Measurements from ENCODE around the gene ABCA4. TPM values are rescaled to one million over a fixed set of nuclear protein-coding genes. Genes with fewer than 3 reads are reported as not detected.

ABCA4 gene
- total and polyA plus RNA-seq, 4 donors, result 0.08 to 0.63 (median 0.21) TPM

GRCh38 chr1:94039871-94040569 lies 80.9 kb downstream of the ABCA4 start:
- no peak for ATAC-seq (ENCODE audit: low FRiP score)
- H3K27ac ChIP-seq (ENCODE audit: low read depth in 1 of 2, low read length in 2 of 2), result no peak overlapping the region
- intact Hi-C loops (cut with DNase I), result loop anchor here (5.0 to 10.0 kb wide), 3 partner anchors 292 to 425 kb away; no protein-coding TSS in a partner anchor

GRCh38 chr1:94039514-94039870 lies 81.5 kb downstream of the ABCA4 start:
- H3K36me3 ChIP-seq (ENCODE audit: control insufficient read depth in 1 of 2, insufficient read depth in 2 of 2, low read length in 1 of 2), result no peaks in the 10 kb centered on the region
- WGBS, 2 donors, result 5 to 8% methylated on average over 4 of the region's 4 CpGs
- no peak overlapping the region for H3K27ac ChIP-seq (ENCODE audit: low read depth in 1 of 2, low read length in 2 of 2)
- no peaks in the 10 kb centered on the region for H3K27me3 ChIP-seq (ENCODE audit: control insufficient read depth in 1 of 2, insufficient read depth in 2 of 2, low read length in 1 of 2)
- no peaks in the 10 kb centered on the region for H3K9me3 ChIP-seq (ENCODE audit: control insufficient read depth, low read length)
- H3K4me3 ChIP-seq (ENCODE audit: low read length in 2 of 2), result no peak overlapping the region
- peaks cover 0 to under 1% of the 10 kb centered on the region in 2 donors for H3K4me1 ChIP-seq (ENCODE audit: control insufficient read depth in 1 of 2, insufficient read depth in 2 of 2, low read length in 2 of 2)
- ATAC-seq (ENCODE audit: low FRiP score) (peak; percentile 59), DNase-seq (peak; percentile 71 to 87)
- intact Hi-C loops (cut with DNase I), result no loop called here

More at GRCh38 chr1:94039871-94040569, 80.9 kb downstream of the ABCA4 start:
- DNase-seq, result no peak
- WGBS, 2 donors, result 84 to 85% methylated on average over 11 of the region's 11 CpGs
- H3K9me3 ChIP-seq (ENCODE audit: control insufficient read depth, low read length), result no peaks in the 10 kb centered on the region
- H3K27me3 ChIP-seq (ENCODE audit: control insufficient read depth in 1 of 2, insufficient read depth in 2 of 2, low read length in 1 of 2), result no peaks in the 10 kb centered on the region
- no peaks in the 10 kb centered on the region for H3K36me3 ChIP-seq (ENCODE audit: control insufficient read depth in 1 of 2, insufficient read depth in 2 of 2, low read length in 1 of 2)
- H3K4me3 ChIP-seq (ENCODE audit: low read length in 2 of 2), result no peak overlapping the region
- H3K4me1 ChIP-seq (ENCODE audit: control insufficient read depth in 1 of 2, insufficient read depth in 2 of 2, low read length in 2 of 2), result peaks cover 0 to 2% of the 10 kb centered on the region in 2 donors

GRCh38 chr1:94038511-94038910 lies 82.4 kb downstream of the ABCA4 start:
- WGBS, 2 donors, result 88 to 90% methylated on average over 3 of the region's 3 CpGs
- H3K4me1 ChIP-seq (ENCODE audit: control insufficient read depth in 1 of 2, insufficient read depth in 2 of 2, low read length in 2 of 2), result no peaks in the 10 kb centered on the region
- intact Hi-C loops (cut with DNase I), result no loop called here
- no peak overlapping the region for H3K4me3 ChIP-seq (ENCODE audit: low read length in 2 of 2)
- no peak overlapping the region for H3K27ac ChIP-seq (ENCODE audit: low read depth in 1 of 2, low read length in 2 of 2)
- DNase-seq (no peak), ATAC-seq (ENCODE audit: low FRiP score) (no peak)
- no peaks in the 10 kb centered on the region for H3K36me3 ChIP-seq (ENCODE audit: control insufficient read depth in 1 of 2, insufficient read depth in 2 of 2, low read length in 1 of 2)
- no peaks in the 10 kb centered on the region for H3K9me3 ChIP-seq (ENCODE audit: control insufficient read depth, low read length)
- no peaks in the 10 kb centered on the region for H3K27me3 ChIP-seq (ENCODE audit: control insufficient read depth in 1 of 2, insufficient read depth in 2 of 2, low read length in 1 of 2)

GRCh38 chr1:94037392-94038229 lies 83.3 kb downstream of the ABCA4 start:
- no peaks in the 10 kb centered on the region for H3K4me1 ChIP-seq (ENCODE audit: control insufficient read depth in 1 of 2, insufficient read depth in 2 of 2, low read length in 2 of 2)
- H3K36me3 ChIP-seq (ENCODE audit: control insufficient read depth in 1 of 2, insufficient read depth in 2 of 2, low read length in 1 of 2), result no peaks in the 10 kb centered on the region
- intact Hi-C loops (cut with DNase I), result no loop called here
- H3K27ac ChIP-seq (ENCODE audit: low read depth in 1 of 2, low read length in 2 of 2), result no peak overlapping the region
- H3K4me3 ChIP-seq (ENCODE audit: low read length in 2 of 2), result no peak overlapping the region
- DNase-seq, result no peak
- 80 to 81% methylated on average over 9 of the region's 9 CpGs for WGBS, 2 donors
- no peaks in the 10 kb centered on the region for H3K27me3 ChIP-seq (ENCODE audit: control insufficient read depth in 1 of 2, insufficient read depth in 2 of 2, low read length in 1 of 2)
- no peaks in the 10 kb centered on the region for H3K9me3 ChIP-seq (ENCODE audit: control insufficient read depth, low read length)
- no peak for ATAC-seq (ENCODE audit: low FRiP score)

- no peaks in the 10 kb centered on the region for H3K27me3 ChIP-seq (ENCODE audit: control insufficient read depth in 1 of 2, insufficient read depth in 2 of 2, low read length in 1 of 2)
- WGBS, 2 donors, result 53 to 57% methylated on average over 6 of the region's 6 CpGs
- no peaks in the 10 kb centered on the region for H3K4me1 ChIP-seq (ENCODE audit: control insufficient read depth in 1 of 2, insufficient read depth in 2 of 2, low read length in 2 of 2)
- H3K9me3 ChIP-seq (ENCODE audit: control insufficient read depth, low read length), result no peaks in the 10 kb centered on the region
- ATAC-seq (ENCODE audit: low FRiP score) (no peak), DNase-seq (no peak)
- H3K4me3 ChIP-seq (ENCODE audit: low read length in 2 of 2), result no peak overlapping the region
- intact Hi-C loops (cut with DNase I), result no loop called here
- H3K27ac ChIP-seq (ENCODE audit: low read depth in 1 of 2, low read length in 2 of 2), result no peak overlapping the region
- H3K36me3 ChIP-seq (ENCODE audit: control insufficient read depth in 1 of 2, insufficient read depth in 2 of 2, low read length in 1 of 2), result no peaks in the 10 kb centered on the region
Observed at GRCh38 chr1:94036730-94037129, 84.2 kb downstream of the ABCA4 start.

GRCh38 chr1:94033849-94034248 lies 87.1 kb downstream of the ABCA4 start:
- 73 to 86% methylated on average over 3 of the region's 3 CpGs for WGBS, 2 donors

GRCh38 chr1:94032637-94033036 lies 88.3 kb downstream of the ABCA4 start:
- intact Hi-C loops (cut with DNase I), result no loop called here
- 89 to 93% methylated on average over 3 of the region's 3 CpGs for WGBS, 2 donors
- no peak overlapping the region for H3K4me3 ChIP-seq (ENCODE audit: low read length in 2 of 2)
- H3K9me3 ChIP-seq (ENCODE audit: control insufficient read depth, low read length), result no peaks in the 10 kb centered on the region
- no peaks in the 10 kb centered on the region for H3K27me3 ChIP-seq (ENCODE audit: control insufficient read depth in 1 of 2, insufficient read depth in 2 of 2, low read length in 1 of 2)
- DNase-seq (no peak), ATAC-seq (ENCODE audit: low FRiP score) (no peak)
- H3K4me1 ChIP-seq (ENCODE audit: control insufficient read depth in 1 of 2, insufficient read depth in 2 of 2, low read length in 2 of 2), result no peaks in the 10 kb centered on the region
- H3K27ac ChIP-seq (ENCODE audit: low read depth in 1 of 2, low read length in 2 of 2), result no peak overlapping the region
- no peaks in the 10 kb centered on the region for H3K36me3 ChIP-seq (ENCODE audit: control insufficient read depth in 1 of 2, insufficient read depth in 2 of 2, low read length in 1 of 2)

More at GRCh38 chr1:94033849-94034248, 87.1 kb downstream of the ABCA4 start:
- ATAC-seq (ENCODE audit: low FRiP score) (no peak), DNase-seq (no peak)
- Histone ChIP-seq H3K4me1 (ENCODE audit: control insufficient read depth in 1 of 2, insufficient read depth in 2 of 2, low read length in 2 of 2) (no peaks in the 10 kb centered on the region), H3K27ac (ENCODE audit: low read depth in 1 of 2, low read length in 2 of 2) (no peak overlapping the region), H3K9me3 (ENCODE audit: control insufficient read depth, low read length) (no peaks in the 10 kb centered on the region), H3K27me3 (ENCODE audit: control insufficient read depth in 1 of 2, insufficient read depth in 2 of 2, low read length in 1 of 2) (no peaks in the 10 kb centered on the region), H3K36me3 (ENCODE audit: control insufficient read depth in 1 of 2, insufficient read depth in 2 of 2, low read length in 1 of 2) (no peaks in the 10 kb centered on the region), H3K4me3 (ENCODE audit: low read length in 2 of 2) (no peak overlapping the region)
- intact Hi-C loops (cut with DNase I), result no loop called here

- intact Hi-C loops (cut with DNase I), result no loop called here
- ATAC-seq (ENCODE audit: low FRiP score) (no peak), DNase-seq (no peak)
- no peaks in the 10 kb centered on the region for H3K36me3 ChIP-seq (ENCODE audit: control insufficient read depth in 1 of 2, insufficient read depth in 2 of 2, low read length in 1 of 2)
- H3K27ac ChIP-seq (ENCODE audit: low read depth in 1 of 2, low read length in 2 of 2), result no peak overlapping the region
- no peaks in the 10 kb centered on the region for H3K27me3 ChIP-seq (ENCODE audit: control insufficient read depth in 1 of 2, insufficient read depth in 2 of 2, low read length in 1 of 2)
- no peaks in the 10 kb centered on the region for H3K4me1 ChIP-seq (ENCODE audit: control insufficient read depth in 1 of 2, insufficient read depth in 2 of 2, low read length in 2 of 2)
- no peak overlapping the region for H3K4me3 ChIP-seq (ENCODE audit: low read length in 2 of 2)
- no peaks in the 10 kb centered on the region for H3K9me3 ChIP-seq (ENCODE audit: control insufficient read depth, low read length)
- 91 to 93% methylated on average over 9 of the region's 9 CpGs for WGBS, 2 donors
Observed at GRCh38 chr1:94031591-94031990, 89.4 kb downstream of the ABCA4 start.

GRCh38 chr1:94031154-94031553 lies 89.8 kb downstream of the ABCA4 start:
- WGBS, 2 donors, result 92 to 96% methylated on average over 4 of the region's 4 CpGs
- no peaks in the 10 kb centered on the region for H3K36me3 ChIP-seq (ENCODE audit: control insufficient read depth in 1 of 2, insufficient read depth in 2 of 2, low read length in 1 of 2)
- H3K9me3 ChIP-seq (ENCODE audit: control insufficient read depth, low read length), result no peaks in the 10 kb centered on the region
- no peak for DNase-seq
- no peak for ATAC-seq (ENCODE audit: low FRiP score)
- intact Hi-C loops (cut with DNase I), result no loop called here
- no peaks in the 10 kb centered on the region for H3K4me1 ChIP-seq (ENCODE audit: control insufficient read depth in 1 of 2, insufficient read depth in 2 of 2, low read length in 2 of 2)
- no peaks in the 10 kb centered on the region for H3K27me3 ChIP-seq (ENCODE audit: control insufficient read depth in 1 of 2, insufficient read depth in 2 of 2, low read length in 1 of 2)
- H3K27ac ChIP-seq (ENCODE audit: low read depth in 1 of 2, low read length in 2 of 2), result no peak overlapping the region
- H3K4me3 ChIP-seq (ENCODE audit: low read length in 2 of 2), result no peak overlapping the region

All from aorta (tissue), 5 donors.